BLaER1 treated with 17β-estradiol and CSF1 and Interleukin-3, amounts not matched to agents 10 nM and 100 nM (cell line): ENCODE data around the gene PINK1.

ENCODE experiments used
- H3K27ac ChIP-seq, 11 experiments: shearing (Covaris generic); formaldehyde crosslinking; 2 replicates each; pipeline ENCODE4 v1.8.1; 2022
- H3K27me3 ChIP-seq, 11 experiments: shearing (Covaris generic); formaldehyde crosslinking; 2 replicates each; pipeline ENCODE4 v1.8.1; 2022
- H3K36me3 ChIP-seq, 11 experiments: shearing (Covaris generic); formaldehyde crosslinking; 2 replicates each; pipeline ENCODE4 v1.8.1; 2022
- H3K4me1 ChIP-seq, 10 experiments: shearing (Covaris generic); formaldehyde crosslinking; 2 replicates each; pipeline ENCODE4 v1.8.1; 2022
- H3K4me2 ChIP-seq, 11 experiments: shearing (Covaris generic); formaldehyde crosslinking; 2 replicates each; pipeline ENCODE4 v1.8.1; 2022
- H3K4me3 ChIP-seq, 10 experiments: shearing (Covaris generic); formaldehyde crosslinking; 2 replicates each; pipeline ENCODE4 v1.8.1; 2022
- H3K9ac ChIP-seq, 11 experiments: shearing (Covaris generic); formaldehyde crosslinking; 2 replicates each; pipeline ENCODE4 v1.8.1; 2022
- H3K9me3 ChIP-seq, 11 experiments: shearing (Covaris generic); formaldehyde crosslinking; replicated peaks in 1 of 11; 2 replicates each; pipeline ENCODE4 v1.8.1; 2022
- H4K20me1 ChIP-seq, 11 experiments: shearing (Covaris generic); formaldehyde crosslinking; 2 replicates each; pipeline ENCODE4 v1.8.1; 2022
- Cebpa-rat ChIP-seq, 11 experiments: shearing (Covaris generic); IDR thresholded peaks; 2 replicates each; pipeline ENCODE4 v1.8.1; 2022

Gene PINK1

GRCh38 chr1:20633190-20634064, at the start of gene PINK1:
Gene PINK1 (plus strand): TSS chr1:20633458. CDS start chr1:20633549, 91 bp downstream.
- Histone ChIP-seq H3K4me3 (peak within 1 kb of the TSS; percentile 91 to 100 (median 98)), H3K27me3 (no peaks in the 10 kb centered on the region), H3K27ac (peak within 1 kb of the TSS; percentile 76 to 93 (median 84)), H3K36me3 (peaks cover 0 to 20% (median 7%) of the 10 kb centered on the region in 11 experiments; a peak in 10 of 22 replicates), H3K4me1 (peaks cover 9 to 12% (median 11%) of the 10 kb centered on the region in 10 experiments), H3K9me3 (peaks cover 13 to 17% (median 16%) of the 10 kb centered on the region in 11 experiments; a peak in 21 of 22 replicates), H4K20me1 (peaks cover 0 to 31% (median 0%) of the 10 kb centered on the region in 11 experiments; a peak in 4 of 22 replicates), H3K9ac (peak within 1 kb of the TSS; percentile 84 to 97 (median 91)), H3K4me2 (peak within 1 kb of the TSS; percentile 85 to 99 (median 95))
- TF ChIP-seq Cebpa-rat (IDR thresholded peaks at IDR 0.05), result no peak

DNA sequence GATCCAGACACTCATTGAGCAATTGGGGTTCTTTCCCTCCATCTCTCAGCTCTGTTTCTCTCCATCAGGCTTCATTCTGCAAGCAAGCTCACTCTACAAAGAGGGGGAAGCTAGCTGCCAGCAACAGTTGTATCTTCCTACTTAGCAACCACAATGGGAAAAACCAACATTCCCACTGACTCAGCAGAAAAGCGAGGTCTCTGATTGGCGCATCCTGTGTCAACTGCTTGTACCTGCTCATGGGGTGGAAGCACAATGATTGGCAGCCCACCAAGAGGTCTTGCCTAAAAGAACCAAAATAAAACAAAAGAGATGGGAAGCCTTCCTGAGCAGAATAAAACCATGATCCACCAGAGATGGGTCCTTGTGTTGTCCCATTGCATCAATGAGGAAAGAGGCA, 48.4 kb upstream of the PINK1 start:
- Histone ChIP-seq H3K9ac (no peak overlapping the region), H4K20me1 (no peaks in the 10 kb centered on the region), H3K27me3 (peaks cover 0 to 16% (median 10%) of the 10 kb centered on the region in 11 experiments; a peak in 12 of 22 replicates), H3K4me2 (peak overlapping the region in 2 of 11 experiments; percentile 18 to 24; a peak in 1 of 22 replicates), H3K4me3 (no peak overlapping the region), H3K36me3 (no peaks in the 10 kb centered on the region), H3K9me3 (no peaks in the 10 kb centered on the region), H3K4me1 (peaks cover 0 to 24% (median 11%) of the 10 kb centered on the region in 10 experiments; a peak in 11 of 20 replicates), H3K27ac (no peak overlapping the region)
- no peak for TF ChIP-seq Cebpa-rat (IDR thresholded peaks at IDR 0.05)

GRCh38 chr1:20586953-20587660, 46.2 kb upstream of the PINK1 start:
- Histone ChIP-seq H3K4me3 (no peak overlapping the region), H4K20me1 (no peaks in the 10 kb centered on the region), H3K4me1 (peaks cover 0 to 35% (median 19%) of the 10 kb centered on the region in 10 experiments; a peak in 13 of 20 replicates), H3K9ac (no peak overlapping the region), H3K9me3 (no peaks in the 10 kb centered on the region), H3K27ac (no peak overlapping the region), H3K4me2 (no peak overlapping the region), H3K36me3 (no peaks in the 10 kb centered on the region), H3K27me3 (peaks cover 0 to 18% (median 10%) of the 10 kb centered on the region in 11 experiments; a peak in 12 of 22 replicates)
- TF ChIP-seq Cebpa-rat (IDR thresholded peaks at IDR 0.05), result no peak

DNA sequence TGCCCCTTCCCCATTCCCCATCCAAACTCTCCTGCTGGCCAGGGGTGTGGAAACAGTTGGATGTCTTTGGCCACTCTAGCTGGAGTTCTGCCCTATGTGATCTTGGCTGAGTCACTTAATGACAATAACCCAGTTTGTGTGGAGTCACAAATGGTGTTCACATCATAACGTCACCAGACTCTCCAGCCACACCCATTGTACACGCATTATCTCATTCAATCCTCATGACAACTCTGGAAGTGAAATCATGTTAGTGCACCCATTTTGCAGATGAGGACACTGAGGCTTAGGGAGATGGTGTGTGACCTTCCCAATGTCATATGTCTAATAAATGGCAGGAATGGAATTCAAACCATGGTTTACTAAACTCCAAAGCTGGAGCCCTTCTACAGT, 45.6 kb upstream of the PINK1 start:
- Histone ChIP-seq H3K4me3 (no peak overlapping the region), H3K27ac (no peak overlapping the region), H3K9me3 (no peaks in the 10 kb centered on the region), H4K20me1 (no peaks in the 10 kb centered on the region), H3K4me2 (no peak overlapping the region), H3K27me3 (peaks cover 0 to 18% (median 10%) of the 10 kb centered on the region in 11 experiments; a peak in 12 of 22 replicates), H3K4me1 (peaks cover 0 to 35% (median 19%) of the 10 kb centered on the region in 10 experiments; a peak in 13 of 20 replicates), H3K36me3 (no peaks in the 10 kb centered on the region), H3K9ac (no peak overlapping the region)
- TF ChIP-seq Cebpa-rat (IDR thresholded peaks at IDR 0.05), result no peak

GRCh38 chr1:20588634-20589225, 44.5 kb upstream of the PINK1 start, which contains the start of gene CDA:
Gene CDA (plus strand): TSS chr1:20589097. CDS start chr1:20589130, 33 bp downstream.
- TF ChIP-seq Cebpa-rat (IDR thresholded peaks at IDR 0.05), result no peak
- no peaks in the 10 kb centered on the region for H3K36me3 ChIP-seq
- no peaks in the 10 kb centered on the region for H3K9me3 ChIP-seq
- peaks cover 0 to 35% (median 20%) of the 10 kb centered on the region in 10 experiments; a peak in 15 of 20 replicates for H3K4me1 ChIP-seq
- peaks cover 0 to 18% (median 10%) of the 10 kb centered on the region in 11 experiments; a peak in 12 of 22 replicates for H3K27me3 ChIP-seq
- no peaks in the 10 kb centered on the region for H4K20me1 ChIP-seq
- H3K27ac ChIP-seq, result peak within 1 kb of the TSS in 8 of 11 experiments; percentile 13 to 69 (median 44); a peak in 12 of 22 replicates
- H3K4me2 ChIP-seq, result peak within 1 kb of the TSS in 8 of 11 experiments; percentile 26 to 76 (median 52); a peak in 13 of 22 replicates
- H3K4me3 ChIP-seq, result peak within 1 kb of the TSS in 2 of 10 experiments; percentile 35 to 47; a peak in 3 of 20 replicates
- H3K9ac ChIP-seq, result peak within 1 kb of the TSS in 6 of 11 experiments; percentile 8 to 47 (median 35); a peak in 10 of 22 replicates

DNA sequence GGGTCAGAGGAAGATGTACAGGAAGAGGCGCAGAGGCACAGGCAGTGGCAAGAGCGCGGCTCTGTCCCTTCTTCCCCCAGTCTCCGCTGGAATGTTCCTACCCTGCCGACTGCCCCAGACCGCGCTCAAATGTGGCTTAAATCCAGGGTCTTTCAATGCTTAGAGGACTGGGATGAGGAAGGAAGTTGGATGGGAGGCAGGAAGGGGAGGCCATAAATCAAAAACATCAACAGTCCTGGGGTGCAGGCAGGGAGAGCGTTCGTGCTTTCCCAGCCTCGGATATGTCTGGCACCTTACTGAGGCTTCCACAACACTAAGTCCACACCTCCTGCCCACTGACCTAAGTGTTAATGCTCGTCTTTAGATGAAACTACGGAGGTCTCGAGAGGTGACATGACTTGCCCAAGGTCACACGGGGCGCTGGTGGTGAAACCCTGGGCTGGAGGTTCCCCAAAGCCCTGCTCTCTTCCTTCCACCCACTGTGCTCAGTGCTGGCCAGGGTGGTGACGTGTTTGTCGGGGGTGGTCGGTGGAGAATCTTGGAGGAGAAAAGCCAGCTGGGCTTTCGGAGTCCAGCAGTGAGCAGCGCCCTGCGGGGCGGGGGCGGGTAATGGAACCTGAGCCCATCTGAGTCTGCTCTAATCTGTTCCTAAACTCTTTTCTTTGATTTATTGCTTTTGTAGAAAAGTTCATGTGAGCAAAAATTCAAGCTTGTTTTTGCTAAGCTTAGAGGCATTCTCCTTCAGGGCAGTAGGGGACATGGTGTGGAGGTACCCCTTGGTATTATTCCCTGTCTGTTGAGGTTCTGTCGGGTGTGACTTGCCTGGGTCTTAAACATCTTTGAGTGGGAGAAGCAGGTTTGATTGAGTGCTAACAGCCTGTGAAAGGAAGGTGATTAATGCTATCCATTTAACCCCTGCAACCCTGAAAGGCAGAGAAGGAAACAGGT, 43.7 kb upstream of the PINK1 start:
- Histone ChIP-seq H3K4me2 (peak overlapping the region in 8 of 11 experiments; percentile 26 to 76 (median 52); a peak in 13 of 22 replicates), H3K4me3 (peak overlapping the region in 2 of 10 experiments; percentile 35 to 47; a peak in 3 of 20 replicates), H3K4me1 (peaks cover 0 to 40% (median 23%) of the 10 kb centered on the region in 10 experiments; a peak in 15 of 20 replicates), H3K36me3 (no peaks in the 10 kb centered on the region), H3K9ac (peak overlapping the region in 6 of 11 experiments; percentile 8 to 47 (median 35); a peak in 10 of 22 replicates), H3K27ac (peak overlapping the region in 8 of 11 experiments; percentile 13 to 69 (median 44); a peak in 12 of 22 replicates), H3K27me3 (peaks cover 0 to 18% (median 10%) of the 10 kb centered on the region in 11 experiments; a peak in 12 of 22 replicates), H4K20me1 (no peaks in the 10 kb centered on the region), H3K9me3 (no peaks in the 10 kb centered on the region)
- no peak for TF ChIP-seq Cebpa-rat (IDR thresholded peaks at IDR 0.05)

- H3K4me3 ChIP-seq, result no peak overlapping the region
- no peaks in the 10 kb centered on the region for H3K9me3 ChIP-seq
- H3K27me3 ChIP-seq, result peaks cover 0 to 18% (median 10%) of the 10 kb centered on the region in 11 experiments; a peak in 12 of 22 replicates
- peak in 5 of 11 experiments; percentile 28 to 63 (median 51); a peak in 6 of 22 replicates for TF ChIP-seq Cebpa-rat (IDR thresholded peaks at IDR 0.05)
- peak overlapping the region in 9 of 11 experiments; percentile 15 to 76 (median 47); a peak in 14 of 22 replicates for H3K4me2 ChIP-seq
- peak overlapping the region in 3 of 11 experiments; percentile 37 to 46 (median 41); a peak in 5 of 22 replicates for H3K9ac ChIP-seq
- H4K20me1 ChIP-seq, result no peaks in the 10 kb centered on the region
- peak overlapping the region in 7 of 11 experiments; percentile 13 to 69 (median 47); a peak in 12 of 22 replicates for H3K27ac ChIP-seq
- no peaks in the 10 kb centered on the region for H3K36me3 ChIP-seq
- peaks cover 0 to 40% (median 23%) of the 10 kb centered on the region in 10 experiments; a peak in 15 of 20 replicates for H3K4me1 ChIP-seq
These were observed 42.9 kb upstream of the PINK1 start for GRCh38 chr1:20590306-20590777.
